GM12878 (cell line): ENCODE measurements around the gene KRTAP5-7. TPM values are rescaled to one million over a fixed set of nuclear protein-coding genes. Genes with fewer than 3 reads are reported as not detected.

Experiments
- ATAC-seq: fragments of 200-7000 bp; cut with Tn5 transposase; 3 replicates; pipeline ENCODE4 v1.9.1; 2020; ENCODE audit warnings: mild to moderate bottlenecking, moderate library complexity
- BruUV-seq: library from RNA; stranded (reverse); fragments of 400-500 nt; replicated peaks from 2 replicates; lab custom pipeline; 2021; lab: Mats Ljungman, UMichigan
- CTCF ChIA-PET: fragments of 300-600 bp; sonication (Branson Sonifier 250); formaldehyde crosslinking; extraction: SDS; loops from one replicate; lab custom pipeline; 2021; ENCODE audit warnings: inconsistent platforms; lab: Yijun Ruan, JAX
- POLR2A ChIA-PET: fragments of 350-600 bp; formaldehyde crosslinking; extraction: SDS; loops from one replicate; lab custom pipeline; 2021; ENCODE audit warnings: inconsistent platforms; lab: Charles Lee
- RAD21 ChIA-PET: fragments of 300-600 bp; sonication (Branson Sonifier 250); formaldehyde crosslinking; loops from one replicate; lab custom pipeline; 2023; ENCODE audit warnings: antibody characterized with exemption; ENCODE audit not compliant: unreplicated experiment; lab: Charles Lee
- SMC1A ChIA-PET: fragments of 300-600 bp; sonication (Branson Sonifier 250); formaldehyde crosslinking; loops from one replicate; lab custom pipeline; 2023; ENCODE audit not compliant: unreplicated experiment, uncharacterized antibody; lab: Charles Lee
- DNase-seq: peaks from one replicate; pipeline ENCODE4 v3.0.0-alpha.2; 2011; ENCODE audit warnings: low read depth, low spot score
- FAIRE-seq: peaks from 3 replicates; lab custom pipeline; 2011; peaks lifted over from hg19 to GRCh38; lab: Jason Lieb, UNC
- H2AFZ ChIP-seq: 2 replicates; pipeline ENCODE4 v1.6.0; 2011; ENCODE audit warnings: low read depth, low read length, control low read depth; ENCODE audit not compliant: control insufficient read depth
- H3K27ac ChIP-seq: 2 replicates; pipeline ENCODE4 v1.5.1; 2011; ENCODE audit warnings: control low read depth; ENCODE audit not compliant: control insufficient read depth, insufficient read depth
- H3K27me3 ChIP-seq, 2 experiments: replicated peaks in 1 of 2; 2 replicates each; pipeline versions ENCODE4 v1.6.0 to v1.6.1; 2011; ENCODE audit warnings: low read length in 1 of 2; ENCODE audit not compliant: control insufficient read depth in 2 of 2, insufficient read depth in 2 of 2
- H3K36me3 ChIP-seq, 2 experiments: 2 replicates each; pipeline ENCODE4 v1.5.1; 2011; ENCODE audit warnings: low read length in 1 of 2; ENCODE audit not compliant: control insufficient read depth in 2 of 2, insufficient read depth in 2 of 2
- H3K4me1 ChIP-seq: 2 replicates; pipeline ENCODE4 v1.6.1; 2011; ENCODE audit warnings: mild to moderate bottlenecking, low read length, moderate library complexity, mixed read lengths; ENCODE audit not compliant: control insufficient read depth, insufficient read depth
- H3K4me2 ChIP-seq: 2 replicates; pipeline ENCODE4 v1.6.0; 2011; ENCODE audit warnings: control low read depth; ENCODE audit not compliant: control insufficient read depth, insufficient read depth
- H3K4me3 ChIP-seq: fragments of 200-600 bp; sonication (generic); 2 replicates; pipeline ENCODE4 v1.5.1; 2016
- H3K79me2 ChIP-seq: 2 replicates; pipeline ENCODE4 v1.6.0; 2011; ENCODE audit warnings: low read length; ENCODE audit not compliant: control insufficient read depth, insufficient read depth
- H3K9ac ChIP-seq: 2 replicates; pipeline ENCODE4 v1.8.0; 2011; ENCODE audit warnings: low read length, control low read depth, mixed read lengths; ENCODE audit not compliant: control insufficient read depth, insufficient read depth
- H3K9me3 ChIP-seq: replicated peaks from 3 replicates; pipeline ENCODE4 v1.5.1; 2011; ENCODE audit warnings: mild to moderate bottlenecking, low read length; ENCODE audit not compliant: control insufficient read depth, insufficient read depth
- H4K20me1 ChIP-seq: 2 replicates; pipeline ENCODE4 v1.6.0; 2011; ENCODE audit not compliant: control insufficient read depth, insufficient read depth
- CBX3 ChIP-seq: fragments of 200-600 bp; sonication (generic); IDR thresholded peaks from 2 replicates; pipeline ENCODE4 v1.6.1; 2016; ENCODE audit warnings: low read depth, borderline replicate concordance
- NFXL1 ChIP-seq: fragments of 450-650 bp; IDR thresholded peaks from 2 replicates; pipeline ENCODE4 v1.6.1; 2017; ENCODE audit warnings: antibody characterized with exemption, mild to moderate bottlenecking, borderline replicate concordance
- POLR2AphosphoS2 ChIP-seq: IDR thresholded peaks from 2 replicates; pipeline ENCODE4 v1.6.1; 2011; ENCODE audit warnings: low read depth, mild to moderate bottlenecking, low read length, improper control_type of control experiment, moderate library complexity
- PRDM15 ChIP-seq: fragments of 450-650 bp; formaldehyde crosslinking; IDR thresholded peaks from 2 replicates; pipeline ENCODE4 v1.4.0; 2020; ENCODE audit warnings: mild to moderate bottlenecking, moderate library complexity
- SIX5 ChIP-seq: IDR thresholded peaks from 2 replicates; pipeline ENCODE4 v1.6.1; 2011; ENCODE audit warnings: mild to moderate bottlenecking, low read depth, low read length, moderate library complexity; ENCODE audit not compliant: severe bottlenecking
- ZNF274 ChIP-seq: IDR thresholded peaks from one replicate; pipeline ENCODE4 v1.8.0; 2011; ENCODE audit not compliant: insufficient read length, insufficient read depth
- WGBS: methylation state at CpG from one replicate; pipeline ENCODE4 v1.1.6; 2016; ENCODE audit warnings: low lambda C conversion rate; ENCODE audit not compliant: insufficient replicate concordance, insufficient coverage; ENCODE audit errors: missing lambda C conversion rate; 5-methylcytosine and 5-hydroxymethylcytosine counted together
- in situ Hi-C: fragments of 300-500 bp; cut with MboI; formaldehyde crosslinking; loops from 9 replicates; pipeline ENCODE4 v1.14.3; 2018; ENCODE audit warnings: mixed read lengths
- intact Hi-C: fragments of 100-400 bp; cut with micrococcal nuclease; formaldehyde crosslinking; loops from one replicate; pipeline ENCODE4 v1.14.2; 2022; ENCODE audit not compliant: unreplicated experiment
- polyA plus RNA-seq, 11 experiments: library from polyadenylated mRNA; depleted of rRNA in 4 of 11; unstranded in 6 of 11; stranded (reverse) in 5 of 11; fragments of >200 nt; fragmentation: Nextera tagmentation in 4 of 11; fragmentation: Illumina TruSeq in 1 of 11; extraction: Ambion mirVana in 4 of 11; extraction: Trizol in 1 of 11; gene quantifications; 1 replicate in 1 of 11; 2 replicates in 10 of 11; pipeline versions ENCODE4 v1.2.1 to v1.2.3, GENCODE V29; 2011 to 2016; ENCODE audit warnings: inconsistent platforms in 2 of 11, missing spikeins in 2 of 11, low read depth in 1 of 11
- total RNA-seq, 4 experiments: library from RNA; depleted of rRNA in 3 of 4; stranded (reverse); fragments of >200 nt in 3 of 4; fragmentation: Illumina TruSeq in 1 of 4; extraction: Trizol in 1 of 4; gene quantifications; 2 replicates each; pipeline versions ENCODE4 v1.2.1 to v1.2.3, GENCODE V29; 2013 to 2021
- TF ChIP-seq, protein P1 (sequence below): fragments of 150-350 bp; IDR thresholded peaks from 2 replicates; pipeline ENCODE4 v1.6.1; 2014; ENCODE audit warnings: mild to moderate bottlenecking, low read depth, low read length

KRTAP5-7 gene
- total and polyA plus RNA-seq, 10 of the 15 experiments (the other 5 are each of a cell fraction or from before 2014, with no cell fraction given) = 0.07 to 0.23 (median 0.19) TPM; not detected in 6

DNA sequence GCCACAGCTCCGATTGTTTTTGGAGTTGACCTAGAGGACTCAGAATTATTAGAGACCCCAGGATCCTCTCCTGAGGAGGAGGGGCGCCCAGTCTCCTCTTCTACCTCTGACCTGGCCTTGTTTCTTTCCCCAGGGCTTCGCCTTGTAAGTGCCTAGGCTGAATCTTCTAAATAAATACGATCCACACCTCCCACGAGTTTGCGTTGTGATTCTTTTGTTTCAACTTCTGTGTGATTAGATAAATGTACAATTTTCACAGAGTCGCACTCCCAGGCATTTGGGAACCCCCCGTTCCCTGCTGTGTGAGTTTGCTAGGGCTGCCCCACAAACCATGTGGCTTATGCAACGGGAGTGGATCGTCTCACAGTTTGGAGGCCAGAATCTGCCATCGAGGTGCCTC lies 11.9 kb downstream of the KRTAP5-7 start:
- no peak overlapping the region for H3K9ac ChIP-seq
- H3K4me3 ChIP-seq = no peak overlapping the region
- in situ Hi-C loops (no loop called here), intact Hi-C loops (no loop called here)
- no peaks in the 10 kb centered on the region for H4K20me1 ChIP-seq
- ChIA-PET RAD21 (no interaction called here), POLR2A (no interaction called here), CTCF (no interaction called here), SMC1A (no interaction called here)
- H3K36me3 ChIP-seq = no peaks in the 10 kb centered on the region
- no peaks in the 10 kb centered on the region for H3K79me2 ChIP-seq
- no peak overlapping the region for H3K4me2 ChIP-seq
- ATAC-seq (no peak), FAIRE-seq (no peak), DNase-seq (no peak)
- no peaks in the 10 kb centered on the region for H3K27me3 ChIP-seq
- peaks cover 33% of the 10 kb centered on the region for H3K9me3 ChIP-seq
- WGBS = 78% methylated on average over 11 of the region's 11 CpGs
- TF ChIP-seq CBX3 = no peak
- TF ChIP-seq ZNF274 = no peak
- TF ChIP-seq PRDM15 = no peak
- TF ChIP-seq SIX5 = no peak
- no peak for TF ChIP-seq POLR2AphosphoS2
- no peak for TF ChIP-seq NFXL1
- TF ChIP-seq, protein P1, sequence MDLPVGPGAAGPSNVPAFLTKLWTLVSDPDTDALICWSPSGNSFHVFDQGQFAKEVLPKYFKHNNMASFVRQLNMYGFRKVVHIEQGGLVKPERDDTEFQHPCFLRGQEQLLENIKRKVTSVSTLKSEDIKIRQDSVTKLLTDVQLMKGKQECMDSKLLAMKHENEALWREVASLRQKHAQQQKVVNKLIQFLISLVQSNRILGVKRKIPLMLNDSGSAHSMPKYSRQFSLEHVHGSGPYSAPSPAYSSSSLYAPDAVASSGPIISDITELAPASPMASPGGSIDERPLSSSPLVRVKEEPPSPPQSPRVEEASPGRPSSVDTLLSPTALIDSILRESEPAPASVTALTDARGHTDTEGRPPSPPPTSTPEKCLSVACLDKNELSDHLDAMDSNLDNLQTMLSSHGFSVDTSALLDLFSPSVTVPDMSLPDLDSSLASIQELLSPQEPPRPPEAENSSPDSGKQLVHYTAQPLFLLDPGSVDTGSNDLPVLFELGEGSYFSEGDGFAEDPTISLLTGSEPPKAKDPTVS = no peak
- no peak overlapping the region for H3K27ac ChIP-seq
- no peak overlapping the region for H2AFZ ChIP-seq
- BruUV-seq = no TSS peak
- peaks cover 47% of the 10 kb centered on the region for H3K4me1 ChIP-seq
